ENCODE results near the gene KDM4C.

The KDM4C gene

GRCh38 chr9:6870650-6871477 lies 113.1 kb downstream of the KDM4C start:
- DNase-seq, result no peak

DNA sequence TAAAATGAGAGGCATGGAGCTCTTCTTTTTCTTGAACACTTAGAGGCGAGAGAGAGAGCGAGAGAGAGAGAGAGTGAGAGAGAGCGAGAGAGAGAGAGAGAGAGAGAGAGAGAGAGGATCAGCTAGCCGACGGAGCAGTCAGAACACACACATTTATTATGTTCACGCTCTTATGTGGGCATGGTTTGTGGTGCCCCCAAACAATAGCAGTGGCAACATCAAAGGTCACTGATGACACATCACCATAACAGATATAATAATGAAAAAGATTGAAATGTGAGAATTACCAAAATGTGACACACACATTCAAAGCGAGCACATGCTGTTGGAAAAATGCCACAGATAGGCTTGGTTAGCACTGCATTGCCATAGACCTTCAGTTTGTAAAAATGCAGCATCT lies 116.1 kb downstream of the KDM4C start:
- DNase-seq, result no peak

DNA sequence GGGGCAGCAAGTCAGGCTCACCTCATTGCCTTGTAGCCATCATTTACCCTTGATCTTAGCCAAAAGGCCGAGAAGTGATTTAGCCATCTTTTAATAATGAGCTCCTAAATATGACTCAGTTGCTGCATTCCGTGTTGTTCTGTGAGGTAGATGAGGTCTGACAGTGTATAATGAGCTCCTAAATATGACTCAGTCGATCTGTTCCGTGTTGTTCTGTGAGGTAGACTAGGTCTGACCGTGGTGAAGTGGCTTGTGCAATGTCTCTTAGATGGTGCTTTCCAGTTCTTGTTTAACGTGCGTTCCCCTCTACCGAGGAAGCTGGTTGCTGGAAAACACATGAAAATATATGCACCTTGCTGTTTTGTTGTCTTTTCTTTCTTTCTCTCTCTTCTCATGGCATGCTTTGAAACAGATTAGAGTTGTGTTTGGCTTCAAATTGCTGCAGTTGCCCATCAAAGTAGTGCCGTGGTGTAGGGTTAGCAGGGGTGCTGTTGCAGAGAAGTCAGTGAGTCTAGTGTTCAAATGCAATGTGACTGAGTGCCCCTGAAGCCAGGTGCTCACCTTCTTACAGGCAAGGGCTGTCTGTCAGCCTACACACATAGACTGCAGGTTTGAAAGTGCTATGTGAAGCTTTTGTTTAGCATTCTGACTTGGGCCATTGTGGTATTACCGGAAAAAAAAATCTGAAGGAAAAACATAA lies 118.6 kb downstream of the KDM4C start:
- no peak for DNase-seq

DNA sequence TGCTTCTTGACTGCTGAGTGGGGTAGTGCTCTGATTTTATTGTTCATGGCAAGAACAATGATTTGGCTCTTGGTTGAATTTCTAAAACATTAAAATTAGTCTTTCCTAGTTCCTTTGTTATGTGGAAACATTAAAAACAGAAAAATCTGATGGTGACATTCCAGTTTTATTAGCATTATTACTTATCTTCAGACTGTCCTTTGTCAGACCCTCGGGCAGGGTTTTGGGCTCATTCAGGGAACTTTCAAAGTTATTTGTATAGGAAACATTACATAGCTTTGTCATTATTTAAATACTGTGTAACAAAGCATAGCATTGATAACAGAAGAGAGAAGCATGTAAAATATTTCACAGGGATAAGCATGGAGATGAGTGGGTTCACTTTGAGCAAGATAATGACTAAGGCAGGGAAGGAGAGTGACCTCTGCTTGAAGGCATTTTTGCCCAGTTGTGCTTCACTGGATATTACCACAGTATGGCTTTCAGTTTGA lies 119.9 kb downstream of the KDM4C start:
- no peak for DNase-seq

GRCh38 chr9:6880626-6881025 lies 122.9 kb downstream of the KDM4C start:
- DNase-seq, result no peak

DNA sequence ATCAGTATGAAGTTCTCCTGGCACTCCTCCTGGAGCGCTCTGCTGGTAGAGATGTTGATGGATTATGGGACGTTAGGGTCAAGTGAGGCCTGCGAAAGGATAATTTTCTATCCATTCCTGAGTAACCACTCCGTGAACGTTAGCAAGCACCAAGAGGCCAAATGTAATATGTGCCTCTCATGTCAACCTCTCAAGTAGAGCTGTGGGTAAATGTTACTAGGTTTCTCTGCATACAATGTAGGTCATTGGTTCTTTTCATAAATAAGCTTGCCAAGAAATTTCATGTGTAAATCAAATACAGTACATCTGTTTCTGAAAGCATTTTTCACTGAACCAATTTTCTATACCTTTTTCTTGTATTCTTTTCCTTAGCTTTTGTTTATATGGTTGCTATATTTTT lies 126.3 kb downstream of the KDM4C start:
- DNase-seq, result no peak

DNA sequence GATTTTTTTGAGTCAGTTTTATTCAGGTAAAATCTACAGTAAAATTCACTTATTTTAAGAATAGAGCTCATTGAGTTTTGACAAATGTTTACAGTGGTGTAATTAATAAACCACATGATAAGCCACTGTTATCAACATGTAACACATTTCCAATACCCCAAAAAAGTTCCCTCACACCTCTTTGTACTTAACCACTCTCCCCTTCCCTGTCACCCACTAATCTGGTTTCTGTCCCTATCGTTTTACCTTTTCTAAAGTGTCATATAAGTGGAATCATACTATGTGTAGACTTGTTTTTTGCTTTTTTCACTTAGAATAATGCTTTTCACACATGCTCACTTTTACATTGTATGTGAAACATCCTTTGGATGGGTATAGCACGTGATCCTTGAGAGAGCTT lies 127.2 kb downstream of the KDM4C start:
- no peak for DNase-seq

DNA sequence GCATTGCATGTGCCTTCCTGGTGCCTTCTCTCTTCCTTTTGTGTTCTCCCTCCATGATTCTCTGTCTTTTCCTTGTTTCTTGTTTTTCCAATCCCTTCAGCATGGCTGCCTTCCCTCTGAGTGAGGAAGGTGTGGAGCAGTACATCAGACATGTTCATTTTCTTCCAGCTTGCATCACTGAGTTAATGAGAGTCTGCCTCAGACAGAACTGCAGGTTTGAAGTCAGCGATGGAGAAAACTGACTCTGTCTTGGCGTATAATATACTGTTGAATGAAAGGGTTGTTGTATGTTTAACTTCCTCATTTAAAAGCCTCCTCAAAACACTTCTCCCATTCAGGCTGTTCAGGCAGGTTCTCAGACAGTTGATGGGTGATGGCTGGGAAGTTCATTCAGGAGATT lies 129.3 kb downstream of the KDM4C start:
- DNase-seq, result no peak

DNA sequence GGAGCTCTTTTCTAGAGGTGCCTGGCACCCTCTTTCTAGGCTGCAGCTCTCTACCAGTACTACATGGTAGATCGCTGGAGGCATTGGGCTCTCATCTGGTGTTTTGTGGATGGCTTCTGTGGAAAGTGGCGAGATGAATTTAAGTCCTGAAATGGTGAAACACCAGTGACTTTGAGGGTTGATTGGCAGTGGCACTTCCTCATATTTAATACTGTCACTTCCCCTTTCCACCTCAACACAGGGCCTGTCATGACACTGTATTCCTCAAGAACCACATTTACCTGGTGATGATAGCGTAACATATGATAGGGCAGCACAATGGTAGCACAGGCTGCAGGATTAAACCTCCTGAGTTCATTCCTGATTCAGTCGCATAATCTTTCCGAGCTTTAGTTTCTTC lies 132.1 kb downstream of the KDM4C start:
- DNase-seq, result no peak

DNA sequence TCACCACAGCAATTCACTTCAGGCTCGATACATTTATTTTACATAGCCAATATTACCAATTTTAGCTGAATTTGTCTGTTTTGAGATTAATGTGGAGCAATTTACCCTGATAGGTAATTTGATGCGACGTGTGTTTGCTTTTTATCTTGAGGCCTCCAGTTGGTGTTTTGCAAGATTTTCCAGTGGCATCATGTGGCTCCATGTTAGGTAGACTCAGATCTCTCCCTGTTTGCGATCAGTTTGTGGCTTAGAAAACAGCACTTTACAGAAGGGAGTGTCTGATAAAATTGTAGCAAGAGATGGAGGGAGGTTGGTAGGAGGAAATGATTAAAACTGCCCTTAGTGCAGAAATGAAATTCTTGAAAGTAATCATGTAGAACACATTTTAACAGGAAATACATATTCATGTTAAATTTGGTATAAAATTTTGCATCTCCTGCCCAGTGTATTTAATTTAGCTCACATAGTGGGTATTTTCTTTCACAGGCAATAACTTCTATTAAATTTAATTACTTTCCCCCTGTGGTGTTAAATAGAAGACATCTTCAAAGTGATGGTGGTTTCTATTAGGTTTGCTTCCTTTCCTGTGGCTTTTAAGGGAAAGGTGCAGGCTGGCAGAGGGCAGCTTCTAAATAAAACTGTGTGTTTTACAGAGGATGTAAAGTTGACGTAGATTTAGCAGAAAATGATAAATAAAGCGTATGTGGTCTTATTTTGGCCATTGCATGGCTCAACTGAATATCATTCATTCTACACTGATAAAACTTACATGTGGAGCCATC lies 135.8 kb downstream of the KDM4C start:
- DNase-seq, result no peak

GRCh38 chr9:6894135-6894534 lies 136.4 kb downstream of the KDM4C start:
- no peak for DNase-seq

- DNase-seq, result no peak
Measured at GRCh38 chr9:6895754-6896153, 138.0 kb downstream of the KDM4C start.

- no peak for DNase-seq
Measured at GRCh38 chr9:6896562-6896961, 138.8 kb downstream of the KDM4C start.

DNA sequence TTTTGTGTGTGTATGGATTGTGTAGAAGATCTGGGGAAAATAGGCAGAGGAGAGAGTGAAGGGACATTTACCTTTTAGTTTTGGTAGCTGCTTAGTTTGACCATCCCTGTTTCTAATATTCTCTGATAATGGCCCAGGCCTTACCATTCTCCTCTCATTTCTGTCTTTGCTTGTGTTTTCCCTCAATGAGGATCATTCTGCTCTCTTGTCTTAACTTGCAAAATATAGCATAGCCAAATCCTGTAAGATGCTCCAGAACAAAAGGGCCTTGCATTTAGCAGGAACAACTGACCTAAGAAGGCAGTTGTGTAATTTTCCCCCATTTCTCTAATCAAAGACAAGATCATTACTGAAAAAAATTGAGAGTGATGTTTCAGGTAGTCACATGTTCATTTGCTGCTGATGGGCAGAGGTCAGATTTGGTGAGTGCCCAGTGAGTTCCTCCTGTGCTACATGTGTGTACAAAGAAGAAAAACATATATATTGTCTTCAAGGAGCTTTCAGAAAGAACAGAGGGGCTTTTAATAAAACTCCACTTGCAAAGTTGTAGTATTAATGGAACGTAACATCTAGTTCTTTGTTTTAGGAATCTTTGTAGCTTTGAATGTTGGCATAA lies 139.5 kb downstream of the KDM4C start:
- no peak for DNase-seq

DNA sequence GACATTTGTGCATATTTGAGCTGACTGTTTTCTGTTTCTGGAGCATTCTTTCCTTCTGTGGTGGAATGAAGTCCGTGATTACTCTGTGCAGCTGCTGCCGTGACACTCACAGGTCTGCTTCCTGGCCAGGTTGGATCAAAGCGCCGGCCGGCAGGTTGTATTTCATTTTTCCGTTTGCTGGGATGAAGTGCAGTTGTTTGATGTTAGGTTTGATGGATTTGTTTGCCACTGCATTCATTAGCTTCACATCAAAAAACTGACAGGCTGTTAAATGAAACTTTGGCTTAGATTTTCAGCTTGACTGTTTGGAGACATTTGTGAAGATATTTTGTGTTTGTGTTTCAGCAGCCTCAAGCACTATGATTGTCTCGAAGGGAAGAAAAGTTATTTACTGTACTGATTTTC lies 140.1 kb downstream of the KDM4C start:
- peak; percentile 58 for DNase-seq

GRCh38 chr9:6899274-6899673 lies 141.5 kb downstream of the KDM4C start:
- DNase-seq, result no peak

- no peak for DNase-seq
Measured at GRCh38 chr9:6900440-6900883, 142.7 kb downstream of the KDM4C start.

DNA sequence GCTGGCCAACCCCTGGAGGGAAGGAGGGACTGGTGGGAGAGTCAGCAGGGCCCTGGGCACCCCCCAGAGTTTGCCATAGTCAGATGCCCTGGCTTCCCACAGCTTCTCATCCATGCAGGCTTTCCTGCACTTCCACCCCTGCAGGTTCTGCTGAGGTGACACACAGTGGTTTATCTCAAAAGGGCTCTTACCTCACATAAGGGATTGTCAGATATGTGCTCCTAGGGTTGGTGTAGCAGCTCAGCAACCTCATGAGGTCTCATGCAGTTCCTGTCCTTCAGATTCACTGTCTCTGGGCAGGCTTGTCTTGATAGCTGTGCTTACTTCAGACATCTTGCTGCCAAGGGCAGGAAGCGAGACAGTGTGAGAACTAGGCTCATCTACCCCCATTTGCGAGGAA lies 143.4 kb downstream of the KDM4C start:
- DNase-seq, result no peak

- no peak for DNase-seq
Measured at GRCh38 chr9:6902423-6902822, 144.7 kb downstream of the KDM4C start.

DNA sequence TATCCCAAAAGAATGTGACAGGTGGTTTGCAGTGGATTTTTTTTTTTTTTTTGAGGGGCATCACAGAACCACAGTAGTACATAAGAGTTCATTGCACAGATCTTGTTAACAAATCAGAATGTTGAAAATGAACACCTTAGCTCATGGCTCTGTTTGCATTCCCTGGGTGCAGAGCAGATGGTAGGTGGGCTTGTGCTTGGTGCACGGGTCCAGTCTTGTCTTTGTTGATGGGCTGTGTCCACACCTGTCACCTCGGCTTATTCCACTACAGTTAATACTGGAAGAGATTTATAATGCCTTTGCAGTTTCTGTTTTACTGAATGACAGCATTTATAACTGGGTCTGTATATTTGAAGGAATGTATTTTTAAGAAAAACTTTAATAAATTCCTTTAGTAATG lies 146.6 kb downstream of the KDM4C start:
- no peak for DNase-seq

GRCh38 chr9:6905850-6906375 lies 148.1 kb downstream of the KDM4C start:
- DNase-seq, result no peak

DNA sequence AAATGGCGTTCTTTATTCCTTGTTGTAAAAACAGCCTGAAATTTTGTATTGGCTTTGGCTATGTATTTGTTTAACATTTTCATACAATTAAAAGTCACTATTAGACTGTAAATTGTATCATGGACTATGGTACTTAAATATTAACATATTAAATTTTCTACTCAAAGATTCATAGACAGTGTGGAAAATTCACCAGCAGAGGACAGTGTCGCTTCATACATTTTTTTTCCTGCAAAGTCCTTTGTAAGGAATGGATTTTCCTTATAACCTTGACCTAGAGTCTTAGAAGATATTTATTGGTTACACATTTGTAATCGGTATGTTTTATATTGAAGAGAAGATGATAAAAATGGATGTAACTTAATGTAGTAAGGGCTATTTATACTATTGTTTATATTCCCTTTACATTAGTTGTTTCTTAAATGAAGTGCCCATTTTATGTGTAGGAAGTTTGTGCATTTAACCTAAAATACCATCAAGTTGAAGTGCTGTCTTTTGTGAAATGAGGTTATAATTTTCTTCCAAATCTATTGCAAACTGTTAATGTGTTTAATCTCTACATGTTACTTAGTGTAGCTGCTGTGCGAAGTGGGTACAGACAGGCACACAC lies 150.1 kb downstream of the KDM4C start:
- DNase-seq, result peak; percentile 46

Measured in DMS53 (cell line).